Activated T-cell treated with anti-CD3 and anti-CD28 coated beads, Interleukin-2, amount 50 U/mL, for 48 hours (primary cell): ENCODE data around the gene MYO5A.
A peak's percentile ranks its signal among the peaks of the same experiment; 100 is the strongest.

ENCODE experiments used
- DNase-seq, 2 experiments: peaks; one replicate each; pipeline ENCODE4 v3.0.0-alpha.2; 2020

The MYO5A gene

GRCh38 chr15:52408823-52409222 lies 119.9 kb downstream of the MYO5A start:
- DNase-seq, result no peak

DNA sequence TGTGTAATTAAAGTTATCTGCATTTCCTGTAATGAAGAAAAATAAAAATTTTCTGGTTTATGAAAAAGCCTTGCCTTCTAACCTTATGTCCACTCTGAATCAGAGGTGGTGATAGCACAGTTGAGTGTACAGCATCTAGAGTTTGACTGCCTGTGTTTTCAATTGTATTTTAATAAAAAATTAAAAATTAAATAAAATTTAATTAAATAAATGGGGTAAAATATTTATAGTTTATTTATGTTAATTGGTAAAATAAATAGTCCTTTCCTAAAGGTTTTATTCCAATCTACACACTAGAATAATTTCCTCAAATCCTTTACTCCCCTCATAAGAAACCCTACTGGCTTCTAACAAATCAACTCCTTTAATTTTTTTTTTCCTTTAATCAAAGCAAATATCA lies 121.3 kb downstream of the MYO5A start:
- DNase-seq, result no peak

DNA sequence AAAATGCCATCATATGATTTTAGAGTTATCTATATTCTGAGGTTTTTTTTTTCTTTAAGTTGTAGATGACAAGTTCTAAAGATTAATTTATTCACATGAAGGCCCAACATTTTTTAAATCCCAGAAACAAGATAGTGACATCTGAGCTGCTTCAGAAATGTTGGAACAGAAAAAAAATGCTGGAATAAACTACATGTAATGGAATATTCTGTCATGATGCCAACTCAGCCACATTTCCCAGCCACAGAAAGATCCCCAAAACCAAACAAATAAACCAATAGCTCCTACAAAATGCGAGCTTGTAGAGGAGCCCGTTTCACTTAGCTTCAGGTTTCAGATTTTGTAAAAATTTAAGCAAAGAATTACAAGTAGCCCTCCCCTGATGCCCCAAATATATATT lies 122.1 kb downstream of the MYO5A start:
- no peak for DNase-seq

DNA sequence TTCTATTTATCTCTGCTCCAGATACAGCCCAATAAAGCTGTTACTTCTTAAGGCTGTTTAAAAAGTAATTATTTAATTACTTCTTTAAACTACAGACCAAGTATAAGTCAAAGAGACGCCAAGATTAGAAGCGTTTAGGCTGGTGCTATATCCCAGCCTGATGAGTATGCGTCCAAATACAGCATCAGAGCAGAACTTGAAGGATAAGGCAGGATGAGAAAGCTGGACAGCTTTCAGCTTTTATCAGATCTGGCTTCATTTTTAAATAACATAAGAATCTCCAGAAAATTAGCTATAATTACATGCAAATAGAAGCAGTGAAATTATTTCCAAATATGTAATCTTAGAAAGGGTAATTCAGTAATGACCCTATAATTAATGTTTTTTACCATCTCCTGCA lies 122.8 kb downstream of the MYO5A start:
- no peak for DNase-seq

DNA sequence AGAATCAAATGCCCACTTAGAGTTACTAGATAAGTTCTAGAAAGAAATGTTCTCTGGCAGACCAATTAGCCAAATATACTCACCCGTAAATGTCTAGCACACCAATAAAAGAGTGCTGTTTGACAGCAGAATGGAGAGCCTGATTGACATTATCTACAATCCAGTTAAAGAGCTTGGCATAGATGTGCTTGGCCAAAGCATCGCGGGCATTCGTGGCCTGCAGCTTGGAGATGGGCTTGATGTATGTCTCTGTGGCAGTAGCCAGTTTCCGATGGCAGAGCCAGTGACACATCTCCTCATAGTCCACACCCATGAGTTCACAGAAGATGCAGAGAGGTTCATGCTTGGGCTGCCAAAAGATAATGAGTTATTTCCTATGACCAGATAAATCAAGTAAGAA lies 131.6 kb downstream of the MYO5A start:
- DNase-seq, result no peak

DNA sequence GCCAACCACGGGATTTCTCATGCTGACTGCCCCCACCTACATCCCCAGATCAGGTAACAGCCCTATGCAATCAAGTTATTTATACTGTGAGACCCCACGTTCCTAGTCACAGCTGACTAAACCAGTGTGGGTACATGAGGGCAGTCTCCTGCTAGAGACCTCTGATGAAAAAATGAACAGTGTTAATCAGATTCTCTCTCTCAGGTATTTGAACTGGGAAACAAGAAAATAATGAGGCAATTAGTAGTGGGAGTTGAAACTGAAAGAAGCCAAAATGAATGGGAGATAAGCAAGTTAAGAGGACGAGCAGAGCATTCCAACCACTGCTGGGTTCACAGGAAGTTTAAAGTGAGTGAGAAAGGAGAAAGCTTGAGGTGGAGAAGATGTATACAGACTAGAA lies 134.6 kb downstream of the MYO5A start:
- no peak for DNase-seq

DNA sequence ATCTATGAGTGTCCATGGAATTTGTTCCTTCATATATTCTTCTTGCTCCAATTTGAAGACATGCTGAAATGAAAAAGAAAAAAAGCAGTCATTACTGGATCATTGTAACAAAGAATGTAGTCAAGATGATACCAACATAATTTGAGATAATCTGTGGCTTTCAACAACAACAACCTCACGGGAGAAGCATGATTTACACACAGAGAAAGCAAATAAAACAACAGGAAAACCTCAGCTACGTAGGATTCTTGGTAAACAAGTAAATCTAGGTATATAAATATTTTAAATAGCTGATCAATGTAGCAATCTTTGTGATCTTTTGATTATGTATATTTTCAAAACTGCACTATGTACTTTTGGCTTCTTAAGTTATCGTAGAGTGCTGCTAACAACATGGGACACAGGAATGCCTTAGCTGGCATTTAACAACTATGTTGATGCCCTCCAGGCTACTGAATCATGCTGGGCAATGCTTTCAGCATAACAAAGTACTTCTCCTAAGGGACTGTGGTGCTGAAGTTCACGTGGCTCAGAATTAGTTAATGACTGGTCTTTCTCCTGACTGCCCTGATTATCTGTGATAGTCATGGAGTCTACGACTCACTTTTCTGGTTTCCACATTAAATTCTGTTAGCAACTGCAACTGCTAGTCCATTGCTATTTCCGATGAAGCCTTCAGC lies 136.5 kb downstream of the MYO5A start:
- DNase-seq, result no peak

DNA sequence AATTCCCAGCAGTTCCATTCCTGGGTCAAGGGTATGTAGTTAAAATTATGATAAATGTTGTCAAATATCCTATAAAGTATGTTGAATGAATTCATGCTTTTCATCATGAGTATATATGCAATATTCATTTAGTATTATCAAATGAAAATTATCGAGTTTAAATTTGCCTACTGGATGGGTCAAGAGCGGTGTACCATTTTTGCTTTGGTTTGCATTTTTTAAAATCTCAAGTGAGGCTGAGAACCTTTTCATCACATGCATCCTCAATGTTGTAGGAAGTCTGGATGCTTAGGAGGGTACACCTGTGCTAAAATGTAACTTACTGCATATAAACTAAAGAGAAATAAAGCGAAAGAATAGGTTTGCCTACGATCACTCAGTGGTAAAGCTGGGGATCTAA lies 137.6 kb downstream of the MYO5A start:
- DNase-seq, result no peak

GRCh38 chr15:52385670-52386069 lies 143.0 kb downstream of the MYO5A start:
- no peak for DNase-seq

GRCh38 chr15:52383100-52383588 lies 145.5 kb downstream of the MYO5A start:
- no peak for DNase-seq

DNA sequence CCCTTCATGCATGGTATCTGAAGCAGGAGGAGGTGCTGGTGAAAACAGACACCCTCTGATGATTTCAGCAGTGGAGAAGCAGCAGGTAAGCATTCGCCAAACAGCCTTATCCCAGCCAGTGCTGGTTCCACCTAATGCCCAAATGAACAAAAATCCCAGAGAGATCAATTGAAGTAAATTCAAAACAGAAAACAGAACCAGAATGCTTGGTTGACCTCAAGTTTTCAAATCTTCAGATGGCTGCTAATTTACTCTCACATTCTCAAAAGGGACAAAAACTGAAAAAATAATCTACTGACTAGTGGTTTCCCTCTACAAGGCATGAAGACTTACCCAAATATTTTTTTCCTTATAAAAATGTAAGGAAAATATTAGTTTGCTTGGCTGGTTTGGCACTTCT lies 146.0 kb downstream of the MYO5A start:
- DNase-seq, result no peak

- peak; percentile 28 to 40 for DNase-seq
Measured at GRCh38 chr15:52379395-52380106, 149.1 kb downstream of the MYO5A start.

GRCh38 chr15:52378746-52379394 lies 149.8 kb downstream of the MYO5A start:
- DNase-seq, result no peak

DNA sequence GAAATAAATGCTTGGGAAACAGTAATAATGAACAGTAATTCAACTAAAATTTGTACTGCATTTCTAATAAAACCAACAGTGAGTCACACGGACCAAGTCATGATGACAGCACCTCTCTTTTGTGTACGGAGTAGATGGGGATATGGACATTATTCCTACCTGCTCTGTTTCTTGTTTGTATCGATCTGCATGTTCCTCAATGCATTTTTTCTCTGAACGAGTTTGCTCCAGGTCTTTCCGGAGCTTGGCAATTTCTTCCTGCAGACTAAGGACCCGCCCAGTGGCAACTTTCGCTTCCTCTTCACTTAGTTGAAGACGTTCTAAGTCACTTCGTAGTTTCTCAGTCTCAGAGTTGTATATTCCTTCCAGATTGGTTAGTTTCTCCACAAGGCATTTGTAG lies 158.7 kb downstream of the MYO5A start:
- DNase-seq, result no peak

GRCh38 chr15:52369455-52369854 lies 159.2 kb downstream of the MYO5A start:
- DNase-seq, result no peak

DNA sequence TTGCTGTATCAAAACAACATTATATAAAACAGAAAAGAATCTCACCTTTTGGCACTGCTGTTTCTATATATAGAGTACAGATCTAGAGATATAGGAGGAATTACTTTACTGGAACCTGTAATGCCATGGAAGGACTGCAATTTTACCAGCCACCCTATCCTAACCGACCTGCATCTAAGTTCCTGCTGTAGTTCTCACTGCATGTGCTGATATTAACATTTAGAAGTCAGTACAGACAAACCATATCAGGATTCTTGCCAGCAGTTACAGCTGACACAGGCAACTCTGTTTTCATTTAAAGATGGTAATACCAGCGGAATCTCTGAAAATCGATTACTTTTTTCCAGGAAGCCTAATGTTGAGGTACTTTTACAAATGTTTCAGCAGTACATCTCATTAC lies 159.7 kb downstream of the MYO5A start:
- no peak for DNase-seq

DNA sequence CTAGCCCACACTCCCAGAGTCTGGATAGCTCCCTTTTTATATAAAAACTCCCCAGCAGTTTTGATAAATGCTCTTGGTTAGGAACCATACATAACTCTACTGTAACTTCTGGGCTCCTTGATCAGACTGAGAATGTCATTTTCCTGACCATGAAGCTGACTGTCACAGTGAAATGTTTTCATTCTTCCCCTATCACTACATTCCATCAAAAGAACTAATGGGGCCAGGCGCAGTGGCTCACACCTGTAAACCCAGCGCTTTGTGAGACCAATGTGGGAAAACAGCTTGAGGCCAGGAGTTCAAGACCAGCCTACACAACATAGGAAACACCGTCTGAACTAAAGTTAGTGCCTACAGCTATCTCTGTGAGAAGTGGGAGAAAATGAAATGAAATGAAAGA lies 160.3 kb downstream of the MYO5A start:
- no peak for DNase-seq

DNA sequence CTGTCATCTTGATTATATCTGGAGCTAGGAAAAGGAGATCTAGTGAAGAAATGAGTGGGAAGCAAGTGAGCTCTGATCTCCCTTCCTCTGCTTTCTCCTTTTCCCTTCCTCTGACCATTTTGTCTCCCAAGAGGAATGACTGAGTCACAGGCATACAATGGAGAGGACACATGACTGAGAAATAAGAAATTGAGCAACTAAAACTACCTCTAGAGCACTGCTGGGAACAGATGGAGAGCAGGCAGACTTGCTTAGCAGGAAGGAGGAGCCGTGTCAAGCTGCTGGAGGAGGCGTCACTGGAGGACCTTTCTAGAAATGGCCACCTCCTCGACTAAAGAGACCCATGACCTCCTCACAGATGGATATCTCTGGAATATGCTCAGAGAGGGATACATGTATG lies 166.2 kb downstream of the MYO5A start:
- DNase-seq, result no peak

DNA sequence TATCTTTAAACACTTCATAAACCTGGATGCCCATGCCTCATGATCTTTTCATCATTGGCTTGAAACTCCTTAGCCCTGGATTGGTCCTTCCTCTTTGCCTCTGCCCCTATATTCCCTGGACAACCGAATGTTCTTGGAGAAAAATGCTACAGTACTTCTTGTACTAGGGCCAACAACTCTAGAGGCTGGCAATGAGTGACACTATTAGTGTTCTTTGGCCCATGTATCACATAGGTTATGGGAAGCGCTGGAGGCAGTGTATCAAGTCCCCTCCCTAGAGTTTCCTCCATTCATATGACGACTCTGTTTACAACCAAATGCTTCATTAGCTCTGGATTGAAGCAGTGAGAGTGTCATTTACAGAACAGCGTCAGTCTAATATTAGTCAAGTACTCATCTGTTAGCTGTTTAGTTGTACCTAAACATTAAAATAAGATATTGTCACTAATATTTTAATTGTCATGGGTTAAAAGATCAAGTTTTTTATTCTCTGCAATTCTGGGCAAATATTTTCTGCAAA lies 166.6 kb downstream of the MYO5A start:
- no peak for DNase-seq

DNA sequence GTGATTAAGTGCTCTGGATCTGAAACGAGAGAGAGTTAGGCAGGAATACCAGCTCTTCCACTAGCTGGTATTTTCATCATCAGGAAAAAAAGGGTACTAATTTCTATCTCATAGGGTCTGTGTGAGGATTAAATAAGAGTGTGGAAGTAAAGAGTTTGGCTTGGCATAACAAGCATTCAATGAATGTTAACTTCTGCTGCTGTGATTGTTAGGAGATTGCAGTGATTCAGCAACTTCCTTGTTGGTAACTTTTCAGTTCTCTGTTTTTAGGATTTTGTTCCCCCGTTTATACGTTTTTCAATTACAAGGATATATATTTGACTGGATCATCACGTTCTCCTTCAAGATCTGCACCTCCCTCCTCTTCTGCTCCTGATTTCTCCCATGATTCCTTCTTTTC lies 167.2 kb downstream of the MYO5A start:
- no peak for DNase-seq

DNA sequence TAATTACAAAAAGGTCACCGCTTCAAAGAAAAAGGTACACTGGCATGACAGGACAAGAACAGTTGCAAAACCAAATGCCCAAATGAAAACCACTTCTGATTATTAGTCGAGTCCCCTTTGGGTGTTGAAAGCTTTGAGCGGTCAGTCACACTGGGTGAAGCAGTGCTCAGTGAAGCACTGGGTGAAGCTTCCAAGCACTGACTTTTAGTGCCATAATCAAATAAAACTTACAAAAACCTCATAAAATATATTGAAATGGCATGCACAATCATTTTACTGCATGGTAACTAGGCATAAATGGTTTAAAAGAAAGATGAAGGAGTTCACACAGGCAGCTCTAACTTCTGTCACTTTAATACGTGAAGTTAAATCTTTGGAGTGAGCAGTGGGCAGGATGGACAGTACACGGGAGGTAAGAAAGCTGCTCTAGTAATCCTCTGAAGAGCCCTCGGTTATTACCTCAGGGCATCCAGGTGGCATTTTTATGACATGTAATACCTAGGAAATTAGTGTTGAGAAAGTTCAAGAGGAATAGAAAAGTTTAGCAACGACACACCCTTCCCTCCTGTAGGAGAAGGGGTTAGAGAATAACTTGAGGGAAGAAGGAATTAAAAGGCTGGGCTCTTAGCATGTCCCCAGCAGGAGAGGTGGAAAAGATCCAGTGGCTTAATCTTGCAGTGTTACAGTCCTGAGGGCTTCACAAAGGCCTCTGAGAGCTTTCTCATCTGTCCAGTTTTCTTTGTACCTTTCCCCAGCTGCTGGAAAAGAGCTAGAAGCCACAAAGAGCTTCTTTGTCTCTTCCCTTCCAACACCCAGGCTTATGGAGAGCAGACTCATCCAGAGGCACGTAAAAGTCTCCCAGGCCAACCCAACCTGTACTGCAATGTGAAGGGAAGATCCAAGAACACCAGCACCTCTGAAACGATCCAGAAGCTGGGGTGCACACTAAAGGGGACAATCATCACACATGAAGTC lies 168.2 kb downstream of the MYO5A start:
- DNase-seq, result no peak

DNA sequence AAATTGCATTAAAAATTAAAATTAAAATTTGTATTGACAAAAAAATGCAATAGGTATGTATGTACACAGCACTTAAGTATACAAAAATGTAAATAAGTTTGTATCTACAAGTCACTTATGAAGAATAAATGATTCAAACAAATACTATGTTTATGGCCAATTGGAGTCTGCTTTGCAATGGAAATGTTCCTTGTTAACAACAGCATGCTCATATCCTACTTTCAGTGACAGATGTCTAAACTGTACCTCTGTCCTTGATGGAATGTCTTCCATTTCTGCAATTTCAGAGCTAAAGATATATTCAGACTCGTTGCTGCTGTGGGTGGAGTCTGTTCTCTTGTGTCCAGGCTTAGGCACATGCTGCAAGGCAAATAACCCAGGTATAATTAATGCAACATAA lies 169.0 kb downstream of the MYO5A start:
- no peak for DNase-seq

DNA sequence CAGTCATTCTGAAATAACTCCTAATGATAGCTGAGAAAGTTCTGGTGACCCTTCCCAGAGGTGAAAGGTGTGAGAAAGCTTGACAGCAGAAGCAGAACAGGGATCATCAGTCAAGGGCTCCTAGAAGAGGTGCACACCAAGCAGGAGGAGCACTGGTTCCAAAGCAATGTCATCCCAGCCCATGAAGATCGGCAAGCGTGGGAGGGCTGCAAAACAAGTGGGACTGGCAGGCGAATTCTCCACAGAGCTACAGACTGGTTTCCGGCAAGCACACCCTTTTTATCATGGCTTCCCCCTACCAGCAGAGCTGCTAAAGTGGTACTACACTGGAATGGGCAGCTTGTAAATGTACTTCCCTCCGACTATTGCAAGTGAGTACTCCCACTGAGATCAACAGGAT lies 170.7 kb downstream of the MYO5A start:
- DNase-seq, result no peak
